Body of pancreas (tissue), 4 donors: ENCODE data around the gene PAM. TPM values are rescaled to one million over a fixed set of nuclear protein-coding genes. Genes with fewer than 3 reads are reported as not detected.
A peak's percentile ranks its signal among the peaks of the same experiment; 100 is the strongest.

Experiments
- ATAC-seq: fragments of 150-250 bp; one replicate; pipeline ENCODE4 v1.9.1; 2016
- DNase-seq, 4 donors: peaks; one replicate each; pipeline ENCODE4 v3.0.0-alpha.2; 2019
- H3K27ac ChIP-seq, 4 donors: fragments of 200-600 bp; sonication (generic); 1 replicate in 3 of 4; 2 replicates in 1 of 4; pipeline versions ENCODE4 v1.5.1 to v1.6.1; 2016 to 2019; ENCODE audit warnings: mild to moderate bottlenecking in 1 of 4, mixed read lengths in 1 of 4, moderate library complexity in 1 of 4
- H3K27me3 ChIP-seq, 2 donors: fragments of 200-600 bp; sonication (generic); one replicate each; pipeline ENCODE4 v1.6.0; 2016; ENCODE audit warnings: mild to moderate bottlenecking in 1 of 2
- H3K36me3 ChIP-seq, 2 donors: fragments of 200-600 bp; sonication (generic); replicated peaks in 1 of 2; 2 replicates each; pipeline ENCODE4 v1.5.1; 2016; ENCODE audit warnings: low read depth in 2 of 2; ENCODE audit not compliant: insufficient read depth in 1 of 2
- H3K4me1 ChIP-seq: fragments of 200-600 bp; sonication (generic); one replicate; pipeline ENCODE4 v1.6.0; 2016
- H3K4me3 ChIP-seq, 2 donors: fragments of 200-600 bp; sonication (generic); 1 replicate in 1 of 2; 2 replicates in 1 of 2; pipeline ENCODE4 v1.5.1; 2016 to 2019
- H3K9me3 ChIP-seq, 3 donors: fragments of 200-600 bp; sonication (generic); 1 replicate in 2 of 3; 2 replicates in 1 of 3; pipeline ENCODE4 v1.5.1; 2016
- CTCF ChIP-seq, 7 experiments: fragments of 450-650 bp in 4 of 7; fragments of 200-600 bp in 3 of 7; sonication (generic) in 3 of 7; IDR thresholded peaks; one replicate each; pipeline ENCODE4 v1.5.1; 2016 to 2019; ENCODE audit warnings: antibody characterized with exemption in 7 of 7
- POLR2A ChIP-seq, 3 donors: fragments of 450-650 bp; IDR thresholded peaks; one replicate each; pipeline ENCODE4 v1.6.1; 2016; ENCODE audit warnings: antibody characterized with exemption in 3 of 3, mild to moderate bottlenecking in 2 of 3
- WGBS, 2 donors: methylation state at CpG; one replicate each; pipeline ENCODE4 v1.1.5; 2017; 5-methylcytosine and 5-hydroxymethylcytosine counted together
- intact Hi-C: fragments of 100-400 bp; cut with DNase I; formaldehyde crosslinking; loops from one replicate; pipeline ENCODE4 v1.15.1; 2023
- total RNA-seq, 2 donors: library from RNA; depleted of rRNA; stranded (reverse); fragments of >200 nt; gene quantifications; one replicate each; pipeline ENCODE4 v1.1.0, GENCODE V29; 2016

Gene PAM
- 100 to 1,000 TPM in 1 of 2 donors, 10 to 100 TPM in 1; 75.2 to 111 TPM for total RNA-seq

DNA sequence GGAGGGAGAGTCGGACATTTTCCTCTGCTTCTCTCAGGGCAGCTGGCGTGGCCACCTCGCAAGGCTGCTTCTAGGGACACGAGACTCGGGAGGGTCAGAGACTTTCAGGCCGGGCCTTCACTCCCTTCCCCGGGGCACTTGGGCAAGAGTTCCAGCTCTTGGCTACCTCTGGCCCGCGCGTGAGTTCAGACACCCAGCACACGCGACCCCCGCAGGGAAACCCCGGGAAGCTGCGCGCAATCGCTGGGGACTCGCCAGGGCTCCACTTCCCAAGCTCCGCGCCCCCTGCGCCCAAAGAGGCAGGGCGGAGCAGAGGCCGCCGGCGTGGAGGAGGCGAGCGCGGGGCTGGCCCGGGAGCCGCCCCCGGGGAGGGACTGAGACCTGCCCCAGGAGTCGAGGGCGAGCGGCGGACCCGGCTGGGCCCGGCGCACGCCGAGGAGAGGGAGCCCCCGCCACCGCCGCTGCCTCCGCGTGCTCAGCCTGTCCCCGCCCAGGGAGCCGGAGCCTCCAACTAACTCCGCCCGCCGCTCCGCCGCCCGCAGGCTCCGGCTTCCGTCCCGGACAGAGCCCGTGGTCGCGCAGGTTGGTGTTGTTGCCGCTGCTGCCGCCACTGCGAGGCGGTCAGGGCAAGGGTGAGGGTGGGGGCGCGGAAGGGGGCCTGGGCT lies at the start of gene PAM:
Gene PAM (plus strand): TSS at position 539 of the 665 bp plus-strand sequence. CDS start 110,891 bp downstream, outside the sequence.
- H3K27ac ChIP-seq, result peak within 1 kb of the TSS; percentile 6 to 70 (median 61)
- WGBS, 2 donors, result 0 to 2% methylated on average over 18 to 51 of the region's 65 CpGs
- peak; percentile 54 to 68 (median 59) for TF ChIP-seq POLR2A (IDR thresholded peaks at IDR 0.05)
- TF ChIP-seq CTCF (IDR thresholded peaks at IDR 0.05), result no peak

DNA sequence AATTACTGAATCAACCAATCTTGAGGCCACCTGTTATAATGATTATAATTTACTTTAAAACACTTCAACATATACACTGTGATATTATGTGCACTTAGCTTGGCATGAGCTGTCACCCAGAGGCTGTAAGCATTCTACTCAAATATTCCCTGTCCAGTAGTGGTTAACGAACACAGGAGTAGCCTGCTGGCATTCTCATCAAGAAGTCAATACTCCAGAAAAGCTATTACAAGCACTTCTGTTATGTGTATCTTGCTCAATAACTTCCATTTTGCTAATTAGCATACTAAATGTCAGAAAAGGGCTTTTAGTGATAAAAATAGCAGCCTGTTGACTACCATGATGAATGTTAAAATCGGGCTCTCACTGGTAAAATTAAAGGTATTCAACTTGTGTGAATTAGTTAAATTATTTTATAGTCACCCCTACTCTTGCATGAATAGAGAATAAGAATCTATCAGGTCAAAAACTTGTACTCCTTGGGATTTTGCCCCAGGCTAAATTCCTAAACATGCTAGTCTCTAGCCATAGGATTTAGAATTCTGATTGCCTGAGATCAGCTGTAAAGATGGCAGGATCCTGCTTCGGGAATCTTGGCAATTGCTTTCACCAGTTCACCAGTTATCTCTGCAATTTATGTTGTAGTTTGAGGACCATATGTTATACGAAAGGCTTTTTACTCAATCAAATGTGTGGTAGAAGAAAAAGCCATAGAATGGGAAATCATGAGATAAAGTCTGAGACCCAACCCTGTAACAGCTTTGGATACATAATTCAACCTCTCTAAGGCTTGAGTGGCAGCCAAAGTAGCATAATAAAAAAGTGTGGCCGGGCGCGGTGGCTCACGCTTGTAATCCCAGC lies 43.4 kb upstream of the PAM start:
- Histone ChIP-seq H3K4me3 (no peak overlapping the region), H3K9me3 (no peaks in the 10 kb centered on the region), H3K4me1 (no peaks in the 10 kb centered on the region), H3K27ac (no peak overlapping the region), H3K27me3 (no peaks in the 10 kb centered on the region), H3K36me3 (no peaks in the 10 kb centered on the region)
- intact Hi-C loops, result no loop called here
- DNase-seq (no peak), ATAC-seq (no peak)
- TF ChIP-seq CTCF (IDR thresholded peaks at IDR 0.05), result no peak
- no peak for TF ChIP-seq POLR2A (IDR thresholded peaks at IDR 0.05)
- 81% methylated on average over 8 of the region's 8 CpGs for WGBS, 2 donors

More for the DNA sequence above, at the start of gene PAM:
- ATAC-seq (peak; percentile 83), DNase-seq (peak; percentile 74 to 83 (median 79))
- Histone ChIP-seq H3K9me3 (no peaks in the 10 kb centered on the region), H3K27me3 (peaks cover 0 to 4% of the 10 kb centered on the region in 2 donors), H3K36me3 (no peaks in the 10 kb centered on the region), H3K4me3 (peak within 1 kb of the TSS; percentile 41 to 75), H3K4me1 (peaks cover 17% of the 10 kb centered on the region)
- intact Hi-C loops, result no loop called here

GRCh38 chr5:102713278-102713677 lies 41.8 kb upstream of the PAM start:
- Histone ChIP-seq H3K27me3 (no peaks in the 10 kb centered on the region), H3K27ac (no peak overlapping the region), H3K36me3 (no peaks in the 10 kb centered on the region), H3K4me1 (no peaks in the 10 kb centered on the region), H3K9me3 (no peaks in the 10 kb centered on the region), H3K4me3 (no peak overlapping the region)
- TF ChIP-seq POLR2A (IDR thresholded peaks at IDR 0.05) (no peak), CTCF (IDR thresholded peaks at IDR 0.05) (no peak)
- 76 to 83% methylated on average over 2 of the region's 2 CpGs for WGBS, 2 donors
- intact Hi-C loops, result no loop called here
- ATAC-seq (no peak), DNase-seq (no peak)

DNA sequence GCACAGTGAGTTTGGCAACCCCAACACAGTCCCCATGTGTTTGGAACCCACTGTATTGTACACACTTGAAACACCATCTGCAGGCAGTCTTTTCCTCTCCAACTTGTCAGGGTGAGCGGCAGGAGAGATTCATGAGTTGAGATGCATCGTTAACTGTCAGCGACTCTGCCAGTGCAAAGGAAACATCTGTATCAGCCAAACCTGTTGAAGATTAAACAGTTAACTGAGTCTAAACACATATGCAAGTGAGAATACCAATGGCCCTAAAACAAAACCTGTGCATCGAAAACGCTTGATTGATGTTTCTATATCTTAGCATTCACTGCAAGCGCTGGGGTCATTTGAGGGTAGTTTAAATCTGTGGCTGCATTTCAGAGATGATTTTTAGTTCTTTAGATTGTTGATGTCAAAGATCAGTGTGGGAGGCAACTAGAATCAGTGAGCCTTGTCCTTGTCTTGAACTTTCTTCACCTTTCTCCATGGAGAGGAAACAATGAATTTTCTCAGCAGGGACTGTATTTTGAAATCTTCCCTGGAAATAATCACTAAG lies 41.3 kb upstream of the PAM start:
- no peak for TF ChIP-seq POLR2A (IDR thresholded peaks at IDR 0.05)
- no peak for TF ChIP-seq CTCF (IDR thresholded peaks at IDR 0.05)
- Histone ChIP-seq H3K4me3 (no peak overlapping the region), H3K36me3 (no peaks in the 10 kb centered on the region), H3K4me1 (no peaks in the 10 kb centered on the region), H3K9me3 (no peaks in the 10 kb centered on the region), H3K27me3 (no peaks in the 10 kb centered on the region), H3K27ac (no peak overlapping the region)
- ATAC-seq (no peak), DNase-seq (no peak)
- intact Hi-C loops, result no loop called here
- WGBS, 2 donors, result 41 to 59% methylated on average over 6 of the region's 6 CpGs
